H1 (cell line): ENCODE results near the gene ZNF184. TPM values are rescaled to one million over a fixed set of nuclear protein-coding genes. Genes with fewer than 3 reads are reported as not detected.
A peak's percentile ranks its signal among the peaks of the same experiment; 100 is the strongest.

Source experiments
- CTCF ChIA-PET: fragments of 300-600 bp; sonication (Branson Sonifier 250); formaldehyde crosslinking; loops from one replicate; lab custom pipeline; 2021; ENCODE audit not compliant: partially characterized antibody; lab: Charles Lee
- POLR2A ChIA-PET: fragments of 300-600 bp; sonication (Branson Sonifier 250); formaldehyde crosslinking; loops from one replicate; lab custom pipeline; 2021; ENCODE audit warnings: inconsistent platforms; ENCODE audit not compliant: partially characterized antibody; lab: Charles Lee
- DNase-seq, 2 experiments: peaks; one replicate each; pipeline versions ENCODE4 v3.0.0 to v3.0.0-alpha.2; 2010 to 2022; ENCODE audit warnings: low spot score in 2 of 2, low read depth in 1 of 2, mixed read lengths in 1 of 2
- FAIRE-seq: peaks from 2 replicates; lab custom pipeline; 2011; peaks lifted over from hg19 to GRCh38; lab: Jason Lieb, UNC
- H2AFZ ChIP-seq: 2 replicates; pipeline ENCODE4 v1.8.1; 2012; ENCODE audit warnings: low read length, inconsistent platforms
- H2AK5ac ChIP-seq: 2 replicates; pipeline ENCODE4 v1.6.1; 2013; ENCODE audit warnings: low read depth, low read length
- H2BK120ac ChIP-seq: replicated peaks from 2 replicates; pipeline ENCODE3; 2013; ENCODE audit warnings: low read depth, low read length, inconsistent platforms
- H2BK12ac ChIP-seq: 2 replicates; pipeline ENCODE4 v1.6.1; 2013; ENCODE audit warnings: low read depth, low read length
- H2BK15ac ChIP-seq: 2 replicates; pipeline ENCODE4 v1.6.1; 2013; ENCODE audit warnings: low read length
- H2BK20ac ChIP-seq: 2 replicates; pipeline ENCODE4 v1.6.1; 2013; ENCODE audit warnings: low read length
- H2BK5ac ChIP-seq: 2 replicates; pipeline ENCODE4 v1.6.1; 2013; ENCODE audit warnings: low read depth, low read length
- H3K14ac ChIP-seq: 2 replicates; pipeline ENCODE4 v1.6.1; 2013; ENCODE audit warnings: inconsistent platforms; ENCODE audit not compliant: insufficient read length
- H3K18ac ChIP-seq: 2 replicates; pipeline ENCODE4 v1.6.1; 2013; ENCODE audit warnings: low read length; ENCODE audit errors: extremely low read depth
- H3K23ac ChIP-seq: 2 replicates; pipeline ENCODE4 v1.6.1; 2013; ENCODE audit warnings: inconsistent platforms; ENCODE audit not compliant: insufficient read length
- H3K23me2 ChIP-seq: 2 replicates; pipeline ENCODE4 v1.6.1; 2013; ENCODE audit warnings: low read depth, low read length
- H3K27ac ChIP-seq: 2 replicates; pipeline ENCODE4 v1.6.1; 2011; ENCODE audit warnings: low read depth, low read length, inconsistent platforms
- H3K27me3 ChIP-seq, 4 experiments: replicated peaks in 1 of 4; 1 replicate in 1 of 4; 2 replicates in 3 of 4; pipeline versions ENCODE4 v1.6.1 to v1.8.1; 2011 to 2013; ENCODE audit warnings: low read length in 3 of 4, mild to moderate bottlenecking in 3 of 4, inconsistent platforms in 2 of 4, mixed read lengths in 2 of 4, moderate library complexity in 1 of 4; ENCODE audit not compliant: control insufficient read depth in 3 of 4, insufficient read depth in 3 of 4; ENCODE audit errors: extremely low read depth in 1 of 4
- H3K36me3 ChIP-seq, 4 experiments: 2 replicates each; pipeline versions ENCODE4 v1.6.1 to v1.8.1; 2011 to 2013; ENCODE audit warnings: mild to moderate bottlenecking in 4 of 4, low read length in 3 of 4, moderate library complexity in 2 of 4, control low read depth in 1 of 4, inconsistent platforms in 1 of 4; ENCODE audit not compliant: insufficient read depth in 4 of 4, control insufficient read depth in 2 of 4
- H3K4ac ChIP-seq: replicated peaks from 2 replicates; pipeline ENCODE3; 2013; ENCODE audit warnings: low read length, low read depth, mixed read lengths, inconsistent platforms; ENCODE audit not compliant: insufficient read length
- H3K4me1 ChIP-seq, 4 experiments: replicated peaks in 1 of 4; 1 replicate in 1 of 4; 2 replicates in 3 of 4; pipeline versions ENCODE4 v1.6.1 to v1.8.1; 2011 to 2013; ENCODE audit warnings: low read length in 3 of 4, inconsistent platforms in 2 of 4, mixed read lengths in 1 of 4; ENCODE audit not compliant: insufficient read depth in 4 of 4, control insufficient read depth in 3 of 4
- H3K4me2 ChIP-seq, 2 experiments: 2 replicates each; pipeline versions ENCODE4 v1.6.1 to v1.8.1; 2011 to 2013; ENCODE audit warnings: low read depth in 2 of 2, low read length in 2 of 2, control low read depth in 1 of 2, inconsistent platforms in 1 of 2, mild to moderate bottlenecking in 1 of 2; ENCODE audit not compliant: insufficient read depth in 1 of 2
- H3K4me3 ChIP-seq, 4 experiments: fragments of 200-600, 300-600 bp in 1 of 4; sonication (generic), shearing (Covaris generic), sonication (Bioruptor Twin) in 1 of 4; 2 replicates each; pipeline versions ENCODE4 v1.5.1 to v1.8.1; 2011 to 2016; ENCODE audit warnings: low read length in 4 of 4, low read depth in 3 of 4, control low read depth in 2 of 4, inconsistent platforms in 2 of 4, mild to moderate bottlenecking in 2 of 4, mixed read lengths in 1 of 4, moderate library complexity in 1 of 4; ENCODE audit not compliant: insufficient read depth in 2 of 4; ENCODE audit errors: extremely low read depth in 1 of 4
- H3K56ac ChIP-seq: replicated peaks from 2 replicates; pipeline ENCODE3; 2013; ENCODE audit warnings: low read depth, mild to moderate bottlenecking, mixed read lengths, low read length, inconsistent platforms; ENCODE audit not compliant: insufficient read length
- H3K79me1 ChIP-seq: 2 replicates; pipeline ENCODE4 v1.6.1; 2013; ENCODE audit warnings: low read depth, low read length, control low read depth
- H3K79me2 ChIP-seq, 2 experiments: 2 replicates each; pipeline versions ENCODE4 v1.6.1 to v1.8.1; 2012 to 2013; ENCODE audit warnings: low read length in 2 of 2, mild to moderate bottlenecking in 2 of 2, inconsistent platforms in 1 of 2; ENCODE audit not compliant: insufficient read depth in 2 of 2, control insufficient read depth in 1 of 2
- H3K9ac ChIP-seq, 4 experiments: replicated peaks in 1 of 4; 1 replicate in 1 of 4; 2 replicates in 3 of 4; pipeline versions ENCODE4 v1.6.1 to v1.8.1; 2011 to 2013; ENCODE audit warnings: low read depth in 3 of 4, low read length in 3 of 4, control low read depth in 2 of 4, mild to moderate bottlenecking in 2 of 4, moderate library complexity in 2 of 4, inconsistent platforms in 1 of 4; ENCODE audit errors: extremely low read depth in 1 of 4
- H3K9me3 ChIP-seq, 2 experiments: 2 replicates each; pipeline versions ENCODE4 v1.6.1 to v1.8.1; 2012 to 2013; ENCODE audit warnings: mild to moderate bottlenecking in 2 of 2, moderate library complexity in 2 of 2, control low read depth in 1 of 2, inconsistent platforms in 1 of 2, low read depth in 1 of 2, low read length in 1 of 2, mixed read lengths in 1 of 2; ENCODE audit not compliant: insufficient read depth in 2 of 2
- H4K20me1 ChIP-seq, 2 experiments: replicated peaks in 1 of 2; 2 replicates each; pipeline versions ENCODE3 to v1.8.1; 2011 to 2013; ENCODE audit warnings: inconsistent platforms in 2 of 2, low read length in 2 of 2, mild to moderate bottlenecking in 1 of 2; ENCODE audit not compliant: insufficient read depth in 2 of 2, control insufficient read depth in 1 of 2
- H4K5ac ChIP-seq: 2 replicates; pipeline ENCODE4 v1.6.1; 2013; ENCODE audit warnings: low read length, low read depth, mixed read lengths, inconsistent platforms; ENCODE audit not compliant: insufficient read length
- H4K8ac ChIP-seq: 2 replicates; pipeline ENCODE4 v1.8.0; 2013; ENCODE audit warnings: mild to moderate bottlenecking, moderate library complexity, low read length, inconsistent platforms; ENCODE audit not compliant: insufficient read depth; ENCODE audit errors: extremely low read depth
- H4K91ac ChIP-seq: replicated peaks from 2 replicates; pipeline ENCODE3; 2013; ENCODE audit warnings: low read length, mixed read lengths, inconsistent platforms; ENCODE audit not compliant: insufficient read length
- EZH2 ChIP-seq: fragments of 200-600 bp; sonication (generic); IDR thresholded peaks from 2 replicates; pipeline ENCODE4 v1.7.1; 2012; ENCODE audit warnings: low read depth, mild to moderate bottlenecking, moderate library complexity, low read length, inconsistent platforms; ENCODE audit not compliant: severe bottlenecking
- GABPA ChIP-seq: IDR thresholded peaks from 2 replicates; pipeline ENCODE4 v1.6.1; 2011; ENCODE audit warnings: mild to moderate bottlenecking, low read length, moderate library complexity, borderline replicate concordance; ENCODE audit not compliant: insufficient read depth
- JUN ChIP-seq: IDR thresholded peaks from 2 replicates; pipeline ENCODE4 v1.6.1; 2011; ENCODE audit warnings: low read depth, mild to moderate bottlenecking, improper control_type of control experiment, low read length
- POLR2AphosphoS5 ChIP-seq: IDR thresholded peaks from 2 replicates; pipeline ENCODE4 v1.6.1; 2011; ENCODE audit warnings: low read depth, low read length
- SP1 ChIP-seq: IDR thresholded peaks from 2 replicates; pipeline ENCODE4 v1.6.1; 2011; ENCODE audit warnings: low read depth, low read length
- TEAD4 ChIP-seq: IDR thresholded peaks from 2 replicates; pipeline ENCODE4 v1.6.1; 2012; ENCODE audit warnings: low read depth, low read length, inconsistent platforms, mixed read lengths
- polyA plus RNA-seq, 7 experiments: library from polyadenylated mRNA; depleted of rRNA in 3 of 7; stranded (reverse) in 5 of 7; unstranded in 2 of 7; fragments of >200 nt in 5 of 7; fragments of 200-250 nt in 2 of 7; gene quantifications; 1 replicate in 5 of 7; 2 replicates in 1 of 7; 4 replicates in 1 of 7; pipeline versions ENCODE4 v1.2.1 to v1.2.3, GENCODE V29; 2011 to 2013; ENCODE audit warnings: missing spikeins in 2 of 7, mixed read lengths in 2 of 7
- total RNA-seq: library from RNA; stranded (reverse); fragmentation: NEBNext Ultra II Directional; extraction: Animal tissue kit (Norgen Biotek cat#: 25700); gene quantifications from 2 replicates; pipeline ENCODE4 v1.2.1, GENCODE V29; 2021

Gene ZNF184
- total and polyA plus RNA-seq, 2 of the 8 experiments (the other 6 are each of a cell fraction or from before 2014, with no cell fraction given), result 1.9 to 12.3 TPM

DNA sequence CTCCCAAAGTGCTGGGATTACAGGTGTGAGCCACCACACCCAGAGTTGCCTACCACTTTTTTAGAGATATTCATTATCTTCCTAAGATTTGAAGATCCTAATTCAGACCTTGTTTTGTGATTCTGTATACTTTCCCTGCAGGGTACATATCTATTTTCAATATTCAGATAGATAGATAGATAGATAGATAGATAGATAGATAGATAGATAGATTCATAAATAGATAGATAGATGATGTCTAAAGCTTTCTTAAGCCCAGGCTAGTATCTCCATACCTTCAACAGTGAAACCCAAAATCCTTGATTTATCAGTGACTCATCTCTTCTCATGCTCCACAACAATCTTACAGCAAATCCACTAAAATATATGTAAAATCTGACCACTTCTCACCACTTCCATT is 53.5 kb downstream of the ZNF184 start:
- H3K27me3 ChIP-seq, result no peaks in the 10 kb centered on the region
- H3K4me1 ChIP-seq, result peaks cover 0 to 2% (median 0%) of the 10 kb centered on the region in 4 experiments; a peak in 1 of 7 replicates
- no peak overlapping the region for H3K4ac ChIP-seq
- H3K23ac ChIP-seq, result no peak overlapping the region
- no peak overlapping the region for H2BK20ac ChIP-seq
- H3K79me1 ChIP-seq, result no peaks in the 10 kb centered on the region
- no peak overlapping the region for H4K91ac ChIP-seq
- no peak overlapping the region for H2AK5ac ChIP-seq
- H4K20me1 ChIP-seq, result no peaks in the 10 kb centered on the region
- no peak overlapping the region for H2BK120ac ChIP-seq
- H2BK15ac ChIP-seq, result no peak overlapping the region
- no peak overlapping the region for H3K27ac ChIP-seq
- H3K14ac ChIP-seq, result no peak overlapping the region
- H4K8ac ChIP-seq, result no peak overlapping the region
- FAIRE-seq (no peak), DNase-seq (no peak)
- TF ChIP-seq TEAD4 (no peak), GABPA (no peak), EZH2 (no peak), POLR2AphosphoS5 (no peak), SP1 (no peak), JUN (no peak)
- no peak overlapping the region for H2BK5ac ChIP-seq
- ChIA-PET CTCF (interaction anchor here (0.7 to 0.9 kb wide), 2 partner anchors 15 to 257 kb away, joined by 3 read pairs; no protein-coding TSS in a partner anchor), POLR2A (no interaction called here)
- no peak overlapping the region for H3K9ac ChIP-seq
- H4K5ac ChIP-seq, result no peak overlapping the region
- no peak overlapping the region for H3K18ac ChIP-seq
- H2BK12ac ChIP-seq, result no peak overlapping the region
- H3K56ac ChIP-seq, result no peak overlapping the region
- H3K36me3 ChIP-seq, result no peaks in the 10 kb centered on the region
- no peaks in the 10 kb centered on the region for H3K79me2 ChIP-seq
- H3K4me3 ChIP-seq, result no peak overlapping the region
- no peaks in the 10 kb centered on the region for H3K9me3 ChIP-seq
- no peaks in the 10 kb centered on the region for H3K23me2 ChIP-seq
- H3K4me2 ChIP-seq, result no peak overlapping the region
- H2AFZ ChIP-seq, result 0 out of 2 replicates have a peak overlapping the region, but pooled peaks have one; percentile 1
